Type B pancreatic cell (in vitro differentiated cells): ENCODE results near the gene SMYD3. TPM values are rescaled to one million over a fixed set of nuclear protein-coding genes. Genes with fewer than 3 reads are reported as not detected.

ENCODE experiments used
- DNase-seq: peaks from one replicate; pipeline ENCODE4 v3.0.0; 2021; ENCODE audit warnings: mixed read lengths; ENCODE audit not compliant: unreplicated experiment; ENCODE audit errors: extremely low spot score
- H3K27ac Mint-ChIP-seq: 2 replicates; pipeline ENCODE4 v1.8.0; 2021; ENCODE audit warnings: mild to moderate bottlenecking, mixed read lengths
- H3K27me3 Mint-ChIP-seq: 2 replicates; pipeline ENCODE4 v1.8.0; 2021; ENCODE audit warnings: mixed read lengths
- H3K36me3 Mint-ChIP-seq: 2 replicates; pipeline ENCODE4 v1.8.0; 2021; ENCODE audit warnings: mixed read lengths
- H3K4me1 Mint-ChIP-seq: one replicate; pipeline ENCODE4 v1.8.0; 2021; ENCODE audit warnings: mixed read lengths; ENCODE audit not compliant: unreplicated experiment
- H3K4me3 Mint-ChIP-seq: 2 replicates; pipeline ENCODE4 v1.8.0; 2021; ENCODE audit warnings: mild to moderate bottlenecking, mixed read lengths
- H3K9me3 Mint-ChIP-seq: 2 replicates; pipeline ENCODE4 v1.8.0; 2021; ENCODE audit warnings: mixed read lengths
- total RNA-seq: library from RNA; stranded (reverse); gene quantifications from 2 replicates; pipeline ENCODE4 v1.2.1, GENCODE V29; 2021; ENCODE audit warnings: low replicate concordance
- TF ChIP-seq, protein P1 (sequence below): fragments of 200-600 bp; sonication (generic); conservative IDR thresholded peaks from 2 replicates; pipeline ENCODE4 v1.5.0; 2021; ENCODE audit warnings: antibody characterized with exemption, mild to moderate bottlenecking

Gene SMYD3
- total RNA-seq, 1 donor from 2014 or later = 19.4 TPM

DNA sequence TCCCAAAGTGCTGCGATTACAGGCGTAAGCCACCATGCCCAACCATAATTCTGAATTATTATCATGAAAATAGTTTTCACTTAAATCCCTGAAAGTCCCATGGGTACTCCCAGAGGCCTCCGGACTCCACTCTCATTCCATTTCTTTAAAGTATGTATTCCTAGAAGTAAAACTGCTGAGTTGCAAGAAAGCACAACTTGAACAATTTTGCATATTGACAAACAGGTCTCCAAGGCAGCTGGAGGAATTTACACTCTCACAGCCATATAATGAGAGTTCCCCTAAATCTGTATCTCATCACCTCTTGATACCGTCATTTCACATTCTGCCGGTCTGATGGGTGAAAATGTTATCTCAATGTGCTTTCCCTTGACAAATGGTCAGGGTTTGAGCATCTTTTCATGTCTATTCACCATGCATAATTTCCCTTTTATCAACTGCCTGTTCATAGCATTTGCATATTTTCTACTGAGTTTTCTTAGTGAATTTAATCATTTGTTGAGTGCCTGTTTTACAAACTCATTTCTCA, 129.4 kb downstream of the SMYD3 start:
- TF ChIP-seq, protein P1, sequence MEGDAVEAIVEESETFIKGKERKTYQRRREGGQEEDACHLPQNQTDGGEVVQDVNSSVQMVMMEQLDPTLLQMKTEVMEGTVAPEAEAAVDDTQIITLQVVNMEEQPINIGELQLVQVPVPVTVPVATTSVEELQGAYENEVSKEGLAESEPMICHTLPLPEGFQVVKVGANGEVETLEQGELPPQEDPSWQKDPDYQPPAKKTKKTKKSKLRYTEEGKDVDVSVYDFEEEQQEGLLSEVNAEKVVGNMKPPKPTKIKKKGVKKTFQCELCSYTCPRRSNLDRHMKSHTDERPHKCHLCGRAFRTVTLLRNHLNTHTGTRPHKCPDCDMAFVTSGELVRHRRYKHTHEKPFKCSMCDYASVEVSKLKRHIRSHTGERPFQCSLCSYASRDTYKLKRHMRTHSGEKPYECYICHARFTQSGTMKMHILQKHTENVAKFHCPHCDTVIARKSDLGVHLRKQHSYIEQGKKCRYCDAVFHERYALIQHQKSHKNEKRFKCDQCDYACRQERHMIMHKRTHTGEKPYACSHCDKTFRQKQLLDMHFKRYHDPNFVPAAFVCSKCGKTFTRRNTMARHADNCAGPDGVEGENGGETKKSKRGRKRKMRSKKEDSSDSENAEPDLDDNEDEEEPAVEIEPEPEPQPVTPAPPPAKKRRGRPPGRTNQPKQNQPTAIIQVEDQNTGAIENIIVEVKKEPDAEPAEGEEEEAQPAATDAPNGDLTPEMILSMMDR = no peak
- DNase-seq = no peak
- H3K4me3 Mint-ChIP-seq = no peak overlapping the region
- no peaks in the 10 kb centered on the region for H3K27me3 Mint-ChIP-seq
- H3K27ac Mint-ChIP-seq = no peak overlapping the region
- H3K9me3 Mint-ChIP-seq = no peaks in the 10 kb centered on the region
- H3K36me3 Mint-ChIP-seq = peaks cover 3% of the 10 kb centered on the region
- H3K4me1 Mint-ChIP-seq = peaks cover under 1% of the 10 kb centered on the region

GRCh38 chr1:246373828-246374569, 133.1 kb downstream of the SMYD3 start:
- no peaks in the 10 kb centered on the region for H3K27me3 Mint-ChIP-seq
- TF ChIP-seq, protein P1 = no peak
- no peaks in the 10 kb centered on the region for H3K9me3 Mint-ChIP-seq
- DNase-seq = no peak
- no peak overlapping the region for H3K4me3 Mint-ChIP-seq
- peaks cover 3% of the 10 kb centered on the region for H3K36me3 Mint-ChIP-seq
- H3K4me1 Mint-ChIP-seq = peaks cover 6% of the 10 kb centered on the region
- no peak overlapping the region for H3K27ac Mint-ChIP-seq

DNA sequence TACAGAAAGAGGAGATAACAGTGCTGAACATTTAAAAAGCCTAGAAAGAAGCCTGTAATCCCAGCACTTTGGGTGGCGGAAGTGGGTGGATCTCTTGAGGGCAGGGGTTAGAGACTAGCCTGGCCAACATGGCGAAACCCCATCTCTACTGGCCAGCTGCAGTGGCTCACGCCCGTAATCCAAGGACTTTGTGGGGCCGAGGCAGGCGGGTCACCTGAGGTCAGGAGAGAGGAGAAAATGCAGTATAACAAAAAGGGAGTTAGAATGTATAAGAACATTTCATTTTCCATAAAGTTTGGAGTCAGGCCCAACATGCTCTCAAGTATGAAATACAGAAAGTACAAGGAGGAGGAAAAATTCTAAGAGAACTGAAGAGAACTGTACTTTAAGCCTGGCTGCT, 134.5 kb downstream of the SMYD3 start:
- no peaks in the 10 kb centered on the region for H3K9me3 Mint-ChIP-seq
- no peaks in the 10 kb centered on the region for H3K27me3 Mint-ChIP-seq
- peaks cover 6% of the 10 kb centered on the region for H3K4me1 Mint-ChIP-seq
- TF ChIP-seq, protein P1 = no peak
- DNase-seq = no peak
- H3K27ac Mint-ChIP-seq = no peak overlapping the region
- peaks cover under 1% of the 10 kb centered on the region for H3K36me3 Mint-ChIP-seq
- H3K4me3 Mint-ChIP-seq = no peak overlapping the region

DNA sequence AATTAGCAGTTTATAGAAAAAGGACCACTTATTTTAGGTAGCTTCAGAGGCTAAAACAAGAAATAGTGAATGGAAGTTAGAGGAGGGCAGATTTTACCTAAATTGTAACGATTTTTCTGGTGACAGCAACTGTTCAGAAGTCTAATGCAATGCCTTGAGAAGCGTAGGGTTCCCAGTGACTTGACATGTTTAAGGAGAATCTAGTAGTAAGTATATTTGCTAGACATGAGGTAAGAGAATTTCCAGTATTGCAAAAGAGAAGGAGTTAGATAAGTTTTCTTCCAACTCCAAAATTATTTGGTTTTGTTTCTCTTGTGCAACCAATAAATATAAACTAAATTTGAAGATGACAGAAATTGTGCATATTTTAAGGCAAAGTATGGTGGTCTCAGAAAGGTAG, 140.0 kb downstream of the SMYD3 start:
- Mint-ChIP-seq H3K27me3 (no peaks in the 10 kb centered on the region), H3K4me3 (no peak overlapping the region)

DNA sequence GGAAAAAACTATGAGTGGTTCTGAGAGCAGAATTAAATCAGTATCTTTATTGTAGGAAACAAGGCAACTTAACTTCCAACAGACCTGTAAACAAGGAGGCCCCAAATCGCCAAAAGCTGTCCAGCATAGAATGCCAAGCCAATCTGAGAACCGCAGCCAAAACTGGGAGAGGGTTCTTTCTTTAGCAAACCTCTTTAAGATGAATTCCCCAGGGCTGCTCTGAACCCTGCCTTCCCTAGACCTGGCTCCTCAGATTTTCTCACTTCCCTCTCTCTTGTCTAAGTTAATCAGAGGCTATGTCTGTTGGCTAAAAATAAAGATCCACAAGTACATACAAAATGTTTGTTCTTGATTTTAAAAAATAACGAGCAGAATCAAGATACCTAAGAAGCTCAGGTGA, 141.4 kb downstream of the SMYD3 start:
- Mint-ChIP-seq H3K27me3 (no peaks in the 10 kb centered on the region), H3K27ac (no peak overlapping the region), H3K4me3 (no peak overlapping the region), H3K36me3 (no peaks in the 10 kb centered on the region), H3K4me1 (no peaks in the 10 kb centered on the region), H3K9me3 (no peaks in the 10 kb centered on the region)
- TF ChIP-seq, protein P1 = no peak
- DNase-seq = no peak

More for the DNA sequence above, 140.0 kb downstream of the SMYD3 start:
- TF ChIP-seq, protein P1 = no peak
- no peak overlapping the region for H3K27ac Mint-ChIP-seq
- no peak for DNase-seq
- H3K9me3 Mint-ChIP-seq = no peaks in the 10 kb centered on the region
- H3K4me1 Mint-ChIP-seq = no peaks in the 10 kb centered on the region
- no peaks in the 10 kb centered on the region for H3K36me3 Mint-ChIP-seq
